SH-SY5Y (cell line): ENCODE measurements around the gene ZKSCAN2.

ENCODE experiments used
- GATA2 ChIP-seq: IDR thresholded peaks from 2 replicates; pipeline ENCODE4 v1.6.1; 2011; ENCODE audit warnings: mild to moderate bottlenecking, low read depth, low read length
- GATA3 ChIP-seq: IDR thresholded peaks from 2 replicates; pipeline ENCODE4 v1.6.1; 2011; ENCODE audit warnings: low read depth, mild to moderate bottlenecking, low read length, moderate library complexity

DNA sequence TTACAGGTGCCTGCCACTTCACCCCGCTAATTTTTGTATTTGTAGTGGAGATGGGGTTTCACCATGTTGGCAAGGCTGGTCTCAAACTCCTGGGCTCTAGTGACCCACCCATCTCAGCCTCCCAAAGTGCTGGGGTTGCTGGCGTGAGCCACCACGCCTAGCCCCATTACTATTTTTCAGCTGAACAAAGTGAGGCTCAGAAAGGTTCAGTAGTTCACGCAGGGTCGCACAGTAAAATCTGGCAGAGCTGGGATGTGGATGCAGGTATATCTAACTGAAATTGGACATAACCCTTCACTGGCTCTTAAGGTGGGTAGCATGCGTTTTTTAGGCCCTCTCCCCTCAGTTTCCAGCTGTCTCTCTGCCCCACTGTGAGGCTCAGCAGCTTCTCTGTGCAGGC, 33.7 kb downstream of the ZKSCAN2 start:
- TF ChIP-seq GATA3 (no peak), GATA2 (no peak)
